GM13976 (cell line): ENCODE results near the gene CPS1.

ENCODE experiments used
- DNase-seq: peaks from one replicate; pipeline ENCODE4 v3.0.0; 2012; ENCODE audit warnings: low spot score
- CTCF ChIP-seq: IDR thresholded peaks from 2 replicates; pipeline ENCODE4 v1.5.1; 2012; ENCODE audit warnings: borderline replicate concordance, mild to moderate bottlenecking; ENCODE audit not compliant: insufficient read depth; ENCODE audit errors: extremely low read depth, missing control alignments, control extremely low read depth
- in situ Hi-C: fragments of 300-500 bp; cut with MboI; formaldehyde crosslinking; loops from one replicate; pipeline ENCODE4 v1.12.0; 2022; ENCODE audit warnings: low sequenced_read_pairs, mixed read lengths, inconsistent platforms; ENCODE audit not compliant: unreplicated experiment

Gene CPS1

GRCh38 chr2:210536973-210537650, 19.3 kb upstream of the CPS1 start:
- no peak for TF ChIP-seq CTCF
- in situ Hi-C loops: no loop called here
- no peak for DNase-seq

GRCh38 chr2:210539035-210539434, 17.4 kb upstream of the CPS1 start:
- no peak for DNase-seq
- no peak for TF ChIP-seq CTCF
- in situ Hi-C loops: no loop called here

GRCh38 chr2:210539578-210540416, 16.6 kb upstream of the CPS1 start:
- in situ Hi-C loops: no loop called here
- DNase-seq: no peak
- no peak for TF ChIP-seq CTCF

- in situ Hi-C loops: no loop called here
- no peak for TF ChIP-seq CTCF
- no peak for DNase-seq
These were observed 15.9 kb upstream of the CPS1 start for GRCh38 chr2:210540471-210540870.

GRCh38 chr2:210540900-210541289, 15.5 kb upstream of the CPS1 start:
- DNase-seq: no peak
- in situ Hi-C loops: no loop called here
- TF ChIP-seq CTCF: no peak

GRCh38 chr2:210541290-210541902, 15.0 kb upstream of the CPS1 start:
- TF ChIP-seq CTCF: no peak
- no peak for DNase-seq
- in situ Hi-C loops: no loop called here
